ENCODE data around the gene LRRN2. TPM values are rescaled to one million over a fixed set of nuclear protein-coding genes. Genes with fewer than 3 reads are reported as not detected.

LRRN2 gene
- total and polyA plus RNA-seq, 2 donors (not counting 3 experiments of a cell fraction or from before 2014, with no cell fraction given) = not detected

DNA sequence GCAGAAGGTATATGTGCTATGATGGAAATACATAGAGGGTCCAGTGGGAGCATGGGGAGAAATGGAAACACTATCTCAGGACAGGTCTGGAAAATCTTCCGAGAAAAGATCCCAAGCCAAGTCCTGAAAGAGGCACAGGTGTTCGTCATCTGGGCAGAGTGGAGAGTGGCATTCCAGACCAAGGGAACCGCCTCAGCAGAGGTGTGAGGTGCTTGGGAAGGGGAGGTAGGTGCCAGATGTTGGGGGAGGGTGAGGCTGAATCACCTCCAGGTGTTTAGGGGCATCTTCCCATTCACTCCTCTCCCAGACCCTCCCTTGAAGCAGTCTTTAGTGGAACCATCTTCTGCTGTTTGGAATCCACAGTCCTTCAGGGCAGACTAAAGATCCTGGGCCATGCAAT is 23.5 kb upstream of the LRRN2 start:
- ChIA-PET POLR2A (interaction anchor here (0.6 kb wide), 1 partner anchor 11 kb away, joined by 5 read pairs; no protein-coding TSS in a partner anchor), CTCF (no interaction called here)
- H3K36me3 ChIP-seq (ENCODE audit: control insufficient read depth in 2 of 2, extremely low read depth in 1 of 2, insufficient read depth in 2 of 2, low read length in 2 of 2) = no peaks in the 10 kb centered on the region
- intact Hi-C loops (cut with micrococcal nuclease) = no loop called here
- H3K4me3 ChIP-seq (replicated peaks in 1 of 3; ENCODE audit: insufficient read depth in 1 of 3, low read depth in 1 of 3, low read length in 3 of 3) = no peak overlapping the region
- dilution Hi-C loops (cut with MboI; ENCODE audit: extremely low pct_ligation_motif_present, low sequenced_read_pairs) = no loop called here
- no peak overlapping the region for H3K9ac ChIP-seq (replicated peaks; ENCODE audit: extremely low read depth, insufficient read depth, low read length)
- H4K20me1 ChIP-seq (replicated peaks; ENCODE audit: control insufficient read depth, extremely low read depth, insufficient read depth, low read length) = no peaks in the 10 kb centered on the region
- H3K9me3 ChIP-seq (replicated peaks; ENCODE audit: control insufficient read depth, insufficient read depth, low read length) = no peaks in the 10 kb centered on the region
- H3K27me3 ChIP-seq (ENCODE audit: control insufficient read depth in 2 of 2, insufficient read depth in 2 of 2, low read length in 2 of 2) = peaks cover 40 to 45% of the 10 kb centered on the region in 2 experiments
- H3K4me1 ChIP-seq (ENCODE audit: control insufficient read depth, extremely low read depth, insufficient read depth, low read length) = no peaks in the 10 kb centered on the region
- no peaks in the 10 kb centered on the region for H3K9me1 ChIP-seq (replicated peaks; ENCODE audit: control insufficient read depth, extremely low read depth, insufficient read depth, low read length)
- no peak overlapping the region for H3K27ac ChIP-seq (ENCODE audit: insufficient read depth, low read depth, low read length)
- FAIRE-seq (no peak), DNase-seq (ENCODE audit: low read depth, low spot score) (no peak)
- TF ChIP-seq FOS (IDR thresholded peaks at IDR 0.05; ENCODE audit: borderline replicate concordance, insufficient read depth, low read length) (no peak), EZH2 (IDR thresholded peaks at IDR 0.05; ENCODE audit: borderline replicate concordance, low read depth, low read length, severe bottlenecking) (peak; percentile 10)
- H2AFZ ChIP-seq (ENCODE audit: low read depth, low read length) = no peak overlapping the region
- BruUV-seq (replicated peaks) = no TSS peak
- no peak overlapping the region for H3K4me2 ChIP-seq (ENCODE audit: insufficient read depth, low read length)
- H3K79me2 ChIP-seq (ENCODE audit: control insufficient read depth, insufficient read depth, low read length) = no peaks in the 10 kb centered on the region

DNA sequence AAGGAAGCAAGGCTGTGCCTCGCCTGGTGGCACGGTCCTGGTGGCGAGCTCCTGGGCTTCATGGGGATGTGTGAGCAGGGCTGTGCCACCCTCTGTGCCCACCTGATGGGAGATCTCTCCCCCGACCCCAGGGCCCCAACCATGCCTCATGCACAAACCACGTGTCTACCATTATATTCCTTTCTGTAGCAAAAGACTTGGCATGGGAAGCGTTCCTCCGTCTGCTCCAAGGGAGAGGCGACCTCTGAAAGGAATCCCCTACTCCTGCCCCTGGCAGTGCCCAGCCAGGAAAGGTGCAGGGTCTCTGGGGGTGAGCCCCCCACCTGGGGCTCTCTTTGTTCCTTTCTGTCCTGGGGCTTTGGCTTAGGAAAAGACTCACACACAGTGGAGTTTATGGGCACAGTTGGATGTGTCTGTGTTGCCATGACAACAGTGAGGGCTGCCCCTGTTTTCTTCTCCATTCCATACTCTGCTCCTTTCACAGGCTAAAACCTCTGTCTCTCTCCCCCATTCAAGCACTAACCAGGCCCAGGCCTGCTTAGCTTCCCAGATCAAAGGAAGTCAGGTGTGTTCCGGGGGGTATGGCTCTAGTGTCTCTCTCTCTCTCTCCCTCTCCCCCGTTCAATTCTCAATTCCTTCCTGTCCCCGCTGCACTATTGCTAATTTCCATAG is 21.4 kb upstream of the LRRN2 start:
- FAIRE-seq (no peak), DNase-seq (ENCODE audit: low read depth, low spot score) (no peak)
- Histone ChIP-seq H3K4me3 (replicated peaks in 1 of 3; ENCODE audit: insufficient read depth in 1 of 3, low read depth in 1 of 3, low read length in 3 of 3) (no peak overlapping the region), H3K36me3 (ENCODE audit: control insufficient read depth in 2 of 2, extremely low read depth in 1 of 2, insufficient read depth in 2 of 2, low read length in 2 of 2) (no peaks in the 10 kb centered on the region), H3K27ac (ENCODE audit: insufficient read depth, low read depth, low read length) (no peak overlapping the region), H2AFZ (ENCODE audit: low read depth, low read length) (no peak overlapping the region), H3K9me1 (replicated peaks; ENCODE audit: control insufficient read depth, extremely low read depth, insufficient read depth, low read length) (no peaks in the 10 kb centered on the region), H3K4me2 (ENCODE audit: insufficient read depth, low read length) (no peak overlapping the region), H3K27me3 (ENCODE audit: control insufficient read depth in 2 of 2, insufficient read depth in 2 of 2, low read length in 2 of 2) (peaks cover 24 to 29% of the 10 kb centered on the region in 2 experiments), H3K9ac (replicated peaks; ENCODE audit: extremely low read depth, insufficient read depth, low read length) (no peak overlapping the region), H3K9me3 (replicated peaks; ENCODE audit: control insufficient read depth, insufficient read depth, low read length) (no peaks in the 10 kb centered on the region), H3K79me2 (ENCODE audit: control insufficient read depth, insufficient read depth, low read length) (no peaks in the 10 kb centered on the region), H3K4me1 (ENCODE audit: control insufficient read depth, extremely low read depth, insufficient read depth, low read length) (no peaks in the 10 kb centered on the region), H4K20me1 (replicated peaks; ENCODE audit: control insufficient read depth, extremely low read depth, insufficient read depth, low read length) (no peaks in the 10 kb centered on the region)
- POLR2A ChIA-PET = no interaction called here
- no TSS peak for BruUV-seq (replicated peaks)
- TF ChIP-seq POLR2A (IDR thresholded peaks at IDR 0.05; ENCODE audit: low read depth, low read length) (no peak), EZH2 (IDR thresholded peaks at IDR 0.05; ENCODE audit: borderline replicate concordance, low read depth, low read length, severe bottlenecking) (no peak), MYC (IDR thresholded peaks at IDR 0.05; ENCODE audit: low read depth, low read length) (no peak), GATA2 (IDR thresholded peaks at IDR 0.05; ENCODE audit: insufficient read depth, insufficient read length, low read depth, low read length) (no peak), FOS (IDR thresholded peaks at IDR 0.05; ENCODE audit: borderline replicate concordance, insufficient read depth, low read length) (no peak), POLR2AphosphoS5 (IDR thresholded peaks at IDR 0.05; ENCODE audit: insufficient read depth, low read depth, low read length) (no peak), JUN (IDR thresholded peaks at IDR 0.05; ENCODE audit: borderline replicate concordance, insufficient read depth, insufficient read length, low read depth) (no peak)
- TF ChIP-seq, protein P1, sequence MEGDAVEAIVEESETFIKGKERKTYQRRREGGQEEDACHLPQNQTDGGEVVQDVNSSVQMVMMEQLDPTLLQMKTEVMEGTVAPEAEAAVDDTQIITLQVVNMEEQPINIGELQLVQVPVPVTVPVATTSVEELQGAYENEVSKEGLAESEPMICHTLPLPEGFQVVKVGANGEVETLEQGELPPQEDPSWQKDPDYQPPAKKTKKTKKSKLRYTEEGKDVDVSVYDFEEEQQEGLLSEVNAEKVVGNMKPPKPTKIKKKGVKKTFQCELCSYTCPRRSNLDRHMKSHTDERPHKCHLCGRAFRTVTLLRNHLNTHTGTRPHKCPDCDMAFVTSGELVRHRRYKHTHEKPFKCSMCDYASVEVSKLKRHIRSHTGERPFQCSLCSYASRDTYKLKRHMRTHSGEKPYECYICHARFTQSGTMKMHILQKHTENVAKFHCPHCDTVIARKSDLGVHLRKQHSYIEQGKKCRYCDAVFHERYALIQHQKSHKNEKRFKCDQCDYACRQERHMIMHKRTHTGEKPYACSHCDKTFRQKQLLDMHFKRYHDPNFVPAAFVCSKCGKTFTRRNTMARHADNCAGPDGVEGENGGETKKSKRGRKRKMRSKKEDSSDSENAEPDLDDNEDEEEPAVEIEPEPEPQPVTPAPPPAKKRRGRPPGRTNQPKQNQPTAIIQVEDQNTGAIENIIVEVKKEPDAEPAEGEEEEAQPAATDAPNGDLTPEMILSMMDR (IDR thresholded peaks at IDR 0.05; ENCODE audit: extremely low read depth in 1 of 2, insufficient read depth in 1 of 2, low read depth in 1 of 2, low read length in 2 of 2) = no peak
- TF ChIP-seq, protein P2, sequence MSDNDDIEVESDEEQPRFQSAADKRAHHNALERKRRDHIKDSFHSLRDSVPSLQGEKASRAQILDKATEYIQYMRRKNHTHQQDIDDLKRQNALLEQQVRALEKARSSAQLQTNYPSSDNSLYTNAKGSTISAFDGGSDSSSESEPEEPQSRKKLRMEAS (IDR thresholded peaks at IDR 0.05; ENCODE audit: insufficient read depth, insufficient read length) = no peak
- CTCF ChIA-PET = interaction anchor here (0.6 to 1.0 kb wide), 2 partner anchors 31 to 100 kb away, joined by 3 to 6 read pairs; no protein-coding TSS in a partner anchor
- dilution Hi-C loops (cut with MboI; ENCODE audit: extremely low pct_ligation_motif_present, low sequenced_read_pairs) (no loop called here), intact Hi-C loops (cut with micrococcal nuclease) (no loop called here)
